ENCODE data around the gene TMED8.
"Not testable (repeated sequence)": the region's sequence is repeated elsewhere in the genome, so short reads cannot be mapped to it uniquely, and the experiment has no call there.

Gene TMED8

GRCh38 chr14:77376771-77377501 is at the start of gene TMED8, which contains the start of gene SAMD15:
TMED8 (minus strand) TSS chr14:77377094; CDS start chr14:77377053, 41 bp downstream.
SAMD15 (plus strand) TSS chr14:77377379; CDS start chr14:77377419, 40 bp downstream.
- DNase-seq, result peak; percentile 91

GRCh38 chr14:77426396-77426795 is 49.5 kb upstream of the TMED8 start:
- DNase-seq, result no peak

DNA sequence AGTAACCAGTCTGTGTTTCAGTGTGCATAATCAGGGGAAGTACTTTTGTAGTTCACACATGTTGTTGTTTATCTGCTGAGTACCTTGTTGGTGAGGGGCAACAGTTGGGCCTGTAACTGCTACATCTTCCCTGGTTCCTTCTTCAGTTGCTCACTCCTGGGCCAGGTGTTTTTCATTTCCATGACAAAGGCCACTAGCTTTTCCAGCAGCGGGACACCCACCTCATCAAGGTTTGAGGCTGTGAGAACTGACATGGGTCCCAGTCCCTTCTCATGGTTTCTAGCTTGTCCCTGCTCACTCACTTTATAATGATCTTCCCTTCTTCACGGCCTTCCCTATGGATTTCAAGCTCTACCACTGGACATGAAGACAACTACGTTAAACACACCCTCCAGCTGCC is 48.0 kb upstream of the TMED8 start:
- no peak for DNase-seq

- no peak for DNase-seq
These were observed 46.5 kb upstream of the TMED8 start, which contains the start of gene NOXRED1 for GRCh38 chr14:77423423-77423822. NOXRED1 (minus strand) TSS chr14:77423523; CDS start chr14:77422889, 634 bp downstream.

DNA sequence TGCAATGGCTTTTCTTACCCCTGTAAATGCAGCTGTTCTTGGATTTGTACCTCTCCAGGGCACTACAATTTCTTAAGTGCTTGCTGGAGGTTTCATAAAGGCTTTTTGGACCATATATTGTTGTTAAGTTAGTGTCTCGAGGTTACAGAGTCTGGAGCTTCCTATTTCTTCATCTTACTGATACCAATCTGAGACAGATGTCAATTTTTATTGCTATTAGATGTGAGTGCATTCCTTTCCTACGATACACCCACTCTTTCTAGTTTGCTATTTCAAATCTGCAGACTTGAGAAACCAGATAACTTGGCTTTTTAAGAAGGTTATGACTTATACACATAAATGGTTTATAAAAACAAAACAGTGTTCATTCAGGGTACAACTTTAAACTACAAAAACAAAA is 44.3 kb upstream of the TMED8 start:
- no peak for DNase-seq

GRCh38 chr14:77416836-77417235 is 39.9 kb upstream of the TMED8 start:
- DNase-seq, result no peak

DNA sequence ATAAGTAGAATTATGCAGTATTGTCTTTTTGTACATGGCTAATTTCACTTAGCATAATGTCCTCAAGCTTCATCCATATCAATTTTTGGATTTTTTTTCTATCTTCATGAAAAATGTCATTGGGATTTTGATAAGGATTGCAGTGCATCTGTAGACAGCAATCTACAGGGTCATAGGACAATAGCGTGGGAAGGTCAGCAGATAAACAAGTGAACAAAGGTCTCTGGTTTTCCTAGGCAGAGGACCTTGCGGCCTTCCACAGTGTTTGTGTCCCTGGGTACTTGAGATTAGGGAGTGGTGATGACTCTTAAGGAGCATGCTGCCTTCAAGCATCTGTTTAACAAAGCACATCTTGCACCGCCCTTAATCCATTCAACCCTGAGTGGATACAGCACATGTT is 39.2 kb upstream of the TMED8 start:
- DNase-seq, result not testable (repeated sequence)

- not testable (repeated sequence) for DNase-seq
These were observed 38.6 kb upstream of the TMED8 start for GRCh38 chr14:77415403-77416030.

- no peak for DNase-seq
These were observed 32.2 kb upstream of the TMED8 start for GRCh38 chr14:77409131-77409533.

GRCh38 chr14:77407158-77407557 is 30.3 kb upstream of the TMED8 start:
- DNase-seq, result no peak

DNA sequence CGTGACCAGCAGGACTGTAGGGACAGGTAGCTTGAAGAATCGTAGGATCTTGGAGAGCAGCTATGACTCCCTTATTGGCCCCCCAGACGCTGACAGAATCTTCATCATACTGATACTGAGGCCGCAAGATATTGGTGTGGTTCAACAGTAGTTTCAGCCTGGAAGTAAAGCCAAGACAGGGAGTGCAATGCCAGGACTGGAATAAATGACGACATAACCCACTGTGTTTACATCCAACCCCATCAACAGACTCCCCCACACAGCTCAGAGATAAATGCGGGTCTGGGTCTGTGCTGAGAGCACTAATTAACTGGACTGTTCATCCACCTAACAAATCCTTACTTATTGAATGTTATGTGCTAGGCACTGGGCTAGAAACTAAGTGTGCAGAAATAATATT is 29.8 kb upstream of the TMED8 start:
- DNase-seq, result no peak

GRCh38 chr14:77406086-77406485 is 29.2 kb upstream of the TMED8 start:
- DNase-seq, result no peak

DNA sequence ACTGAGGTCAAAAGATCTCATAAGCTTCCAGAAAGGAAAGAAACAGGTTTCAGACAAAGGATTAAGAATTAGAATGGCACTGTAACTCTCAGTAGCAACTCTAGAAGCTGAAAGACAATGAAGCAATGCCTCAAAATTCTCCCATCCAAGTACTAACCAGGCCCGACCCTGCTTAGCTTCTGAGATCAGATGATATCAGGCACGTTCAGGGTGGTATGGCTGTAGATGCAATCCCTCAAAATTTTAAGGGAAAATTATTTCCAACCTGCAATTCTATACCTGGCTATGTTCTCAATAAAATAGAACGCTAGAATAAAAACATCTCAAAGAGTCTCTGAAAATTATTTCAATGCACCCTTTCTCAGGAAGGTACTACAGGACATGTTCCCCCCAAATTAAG is 26.9 kb upstream of the TMED8 start:
- DNase-seq, result no peak

GRCh38 chr14:77400216-77400615 is 23.3 kb upstream of the TMED8 start:
- no peak for DNase-seq

DNA sequence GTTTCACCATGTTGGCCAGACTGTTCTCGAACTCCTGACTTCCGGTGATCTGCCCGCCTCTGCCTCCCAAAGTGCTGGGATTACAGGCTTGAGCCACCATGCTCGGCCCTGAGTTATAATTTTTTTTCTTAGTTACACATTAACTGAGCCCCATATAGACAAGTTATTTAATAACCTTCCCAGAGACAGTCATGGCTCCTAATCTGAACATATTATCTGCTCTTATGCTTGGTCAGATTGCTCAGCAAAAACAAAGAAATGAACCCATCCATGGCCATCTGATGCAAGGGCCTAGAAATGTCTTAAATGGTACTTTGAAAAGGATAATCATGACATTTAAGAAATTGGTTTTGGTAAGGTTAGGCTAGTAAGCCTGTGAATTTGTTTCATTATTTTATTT is 13.3 kb upstream of the TMED8 start:
- DNase-seq, result no peak

DNA sequence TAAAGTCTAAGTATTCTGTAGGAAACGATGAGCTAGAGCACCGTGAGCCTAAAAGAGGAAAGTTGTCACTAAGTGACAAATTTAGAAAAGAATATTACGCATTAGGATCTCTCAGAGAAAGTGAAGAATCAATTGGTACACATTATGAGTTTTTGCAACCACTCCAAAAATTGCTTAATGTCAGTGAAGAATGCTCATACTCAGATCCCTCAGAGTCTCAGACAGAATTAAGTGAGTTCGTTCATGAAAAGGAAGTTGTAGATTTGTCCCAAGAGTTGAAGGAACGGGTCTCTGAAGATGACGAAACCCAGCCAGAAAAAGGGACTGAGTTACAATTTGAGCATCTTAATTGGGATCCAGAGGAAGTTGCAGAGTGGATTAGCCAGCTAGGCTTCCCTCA is 1.8 kb upstream of the TMED8 start:
- DNase-seq, result no peak

DNA sequence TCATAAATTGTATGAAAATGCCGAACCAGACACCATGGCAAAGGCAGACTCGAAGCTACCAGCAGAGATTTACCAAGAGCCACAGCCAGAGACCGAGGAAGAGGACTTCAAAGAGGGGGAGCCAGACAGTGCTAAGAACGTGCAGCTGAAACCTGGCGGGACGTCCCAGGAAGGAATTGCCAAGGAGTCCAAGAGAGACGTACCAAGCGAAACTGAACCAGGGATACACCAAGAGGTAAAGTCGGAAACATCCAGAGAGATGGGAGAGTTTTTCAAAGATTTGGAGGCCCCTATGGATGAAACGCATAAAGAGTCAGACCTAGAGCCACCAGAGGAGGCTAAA is 579 bp upstream of the TMED8 start:
- no peak for DNase-seq

DNA sequence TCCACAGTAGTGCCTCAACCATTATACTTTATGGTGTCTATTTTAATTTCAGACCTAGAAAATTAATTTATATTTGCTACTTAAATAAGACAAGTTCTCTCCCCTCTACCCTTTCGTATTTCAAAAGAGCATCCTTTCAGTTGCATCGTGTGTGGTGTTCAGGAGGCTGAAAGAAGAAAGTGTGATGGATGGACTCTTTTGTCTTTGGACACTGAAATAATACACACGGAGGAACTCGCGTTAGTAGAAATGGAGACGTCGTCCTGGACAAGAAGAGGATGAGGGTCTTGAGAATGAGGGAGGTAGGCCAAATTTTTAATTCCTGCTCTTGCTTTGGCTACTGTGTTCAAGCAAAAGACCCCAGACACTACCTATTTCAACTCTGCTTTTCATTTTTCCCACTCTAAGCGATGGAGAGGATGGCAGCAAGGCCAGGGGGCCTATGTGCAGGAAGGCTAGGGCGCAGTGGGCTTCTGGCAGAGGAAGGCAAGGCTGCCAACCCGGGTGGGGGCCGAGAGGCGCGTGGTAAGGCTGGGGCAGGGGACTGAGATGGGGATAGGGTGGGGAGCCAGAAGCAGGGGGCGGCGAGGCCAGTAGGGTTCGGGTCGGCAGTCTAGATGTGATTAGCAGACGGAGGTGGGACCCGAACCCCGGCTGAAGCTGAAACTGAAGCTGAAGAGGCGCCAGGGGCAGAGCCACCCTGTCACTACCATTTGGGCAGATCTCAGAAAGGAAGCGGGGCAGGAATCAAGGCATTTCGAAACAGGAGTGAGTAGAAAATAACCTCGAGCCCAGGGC is 722 bp downstream of the TMED8 start:
- DNase-seq, result peak; percentile 44

DNA sequence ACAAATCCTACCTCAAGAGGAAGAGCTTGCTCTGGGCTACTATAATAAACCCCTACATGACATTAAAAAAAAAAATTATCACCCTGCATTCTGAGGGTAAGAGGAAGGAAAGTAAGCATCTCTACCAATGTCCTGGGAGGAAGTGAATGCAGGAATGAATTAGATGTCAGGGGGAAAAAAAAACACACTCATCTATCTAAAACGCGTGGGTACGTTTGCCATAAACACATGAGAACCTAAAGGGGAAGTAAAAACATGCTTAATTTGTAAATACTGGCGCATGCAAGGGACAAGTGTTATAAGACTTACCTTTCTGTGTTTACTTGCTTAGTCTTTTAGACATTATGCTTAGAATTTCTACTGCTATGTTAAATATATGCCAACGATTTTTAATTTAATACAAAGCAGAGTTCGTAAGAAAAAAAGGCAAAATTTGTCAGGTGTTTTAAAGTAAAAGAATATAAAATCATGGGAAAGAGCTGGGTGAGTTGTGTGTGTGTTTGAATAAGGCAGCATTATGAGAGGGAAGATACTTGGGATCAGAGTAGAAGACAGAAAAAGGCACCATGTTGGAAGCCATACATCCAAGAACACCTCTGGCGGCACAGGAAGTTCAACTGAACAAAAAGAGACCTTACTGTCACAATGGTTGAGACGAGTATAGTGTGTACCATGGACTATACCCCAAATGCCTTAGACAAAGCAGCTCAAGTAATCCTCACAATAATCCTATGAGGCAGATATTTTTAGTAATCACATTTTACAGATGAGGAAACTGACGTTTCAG is 1.5 kb downstream of the TMED8 start:
- no peak for DNase-seq

DNA sequence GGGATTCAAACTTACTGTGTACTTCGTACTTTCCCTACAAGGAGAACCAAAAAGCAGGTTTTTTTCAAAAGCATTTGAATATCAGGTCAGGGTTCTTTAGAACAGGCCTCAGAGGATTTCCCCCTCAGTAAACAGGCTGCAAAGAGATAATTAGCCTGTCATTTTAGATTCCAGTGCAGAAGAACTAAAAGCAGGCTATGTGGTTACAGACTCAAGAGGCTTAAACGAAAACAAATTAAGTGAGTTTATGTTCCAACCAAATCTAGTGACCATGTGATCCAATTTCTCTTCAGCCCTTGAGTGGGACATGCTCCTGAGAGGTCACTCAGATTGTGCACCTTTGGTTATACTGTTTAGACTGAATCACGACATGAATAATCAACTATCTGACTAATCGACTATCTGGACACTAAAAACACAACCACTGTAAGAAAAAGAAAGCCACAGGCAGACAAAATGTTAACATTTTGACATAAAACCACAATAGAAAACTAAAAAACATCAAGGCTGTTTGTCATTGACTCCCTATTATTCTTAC is 4.5 kb downstream of the TMED8 start:
- no peak for DNase-seq

DNA sequence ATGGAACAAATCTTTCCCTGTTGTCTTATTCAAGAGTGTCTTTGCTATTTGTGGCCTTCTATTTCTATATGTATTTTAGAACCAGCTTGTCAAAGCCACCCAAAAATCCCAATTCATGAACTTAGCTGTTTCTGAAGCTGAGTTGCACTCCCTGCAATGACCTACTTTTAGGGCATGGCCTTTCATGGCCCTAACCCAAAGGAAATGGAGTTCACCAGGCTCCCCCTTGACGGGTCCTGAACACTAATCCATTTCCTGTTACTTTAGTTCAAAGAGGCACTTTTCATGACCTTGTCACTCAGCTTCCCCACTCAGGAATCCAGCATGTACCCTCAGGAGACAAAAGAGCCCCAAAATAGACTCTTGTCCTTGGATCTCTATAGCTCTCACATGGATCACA is 7.6 kb downstream of the TMED8 start:
- no peak for DNase-seq

GRCh38 chr14:77364146-77364545 is 12.7 kb downstream of the TMED8 start:
- no peak for DNase-seq

DNA sequence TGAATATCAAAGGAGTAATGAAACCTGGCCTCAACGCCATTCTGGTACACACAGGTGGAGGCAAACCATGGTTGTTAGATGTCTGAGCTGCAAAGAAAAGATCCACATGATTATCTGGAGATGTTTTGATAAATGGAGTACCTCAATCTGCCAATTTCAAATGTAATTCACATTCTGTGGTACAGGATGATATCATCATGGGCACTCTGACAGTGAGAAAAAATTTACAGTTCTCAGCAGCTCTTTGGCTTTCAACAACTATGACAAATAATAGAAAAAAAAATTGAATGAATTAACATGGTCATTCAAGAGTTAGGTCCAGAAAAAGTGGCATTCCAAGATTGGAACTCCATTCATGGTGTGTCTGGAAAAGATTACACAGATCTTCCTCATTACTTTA is 17.3 kb downstream of the TMED8 start:
- DNase-seq, result no peak
